Gastrocnemius medialis (tissue), 4 donors: Measurements from ENCODE around the gene MYH10.

Source experiments
- POLR2A ChIP-seq, 2 donors: fragments of 450-650 bp; IDR thresholded peaks; one replicate each; pipeline ENCODE4 v1.6.1; 2017; ENCODE audit warnings: antibody characterized with exemption in 2 of 2, mild to moderate bottlenecking in 2 of 2, moderate library complexity in 2 of 2
- TF ChIP-seq, protein P1 (sequence below), 5 experiments: fragments of 450-650 bp in 3 of 5; fragments of 200-600 bp in 2 of 5; sonication (generic) in 2 of 5; IDR thresholded peaks in 4 of 5; conservative IDR thresholded peaks in 1 of 5; 1 replicate in 4 of 5; 2 replicates in 1 of 5; pipeline ENCODE4 v1.5.1; 2016 to 2019; ENCODE audit warnings: antibody characterized with exemption in 5 of 5, mild to moderate bottlenecking in 3 of 5, moderate library complexity in 3 of 5

DNA sequence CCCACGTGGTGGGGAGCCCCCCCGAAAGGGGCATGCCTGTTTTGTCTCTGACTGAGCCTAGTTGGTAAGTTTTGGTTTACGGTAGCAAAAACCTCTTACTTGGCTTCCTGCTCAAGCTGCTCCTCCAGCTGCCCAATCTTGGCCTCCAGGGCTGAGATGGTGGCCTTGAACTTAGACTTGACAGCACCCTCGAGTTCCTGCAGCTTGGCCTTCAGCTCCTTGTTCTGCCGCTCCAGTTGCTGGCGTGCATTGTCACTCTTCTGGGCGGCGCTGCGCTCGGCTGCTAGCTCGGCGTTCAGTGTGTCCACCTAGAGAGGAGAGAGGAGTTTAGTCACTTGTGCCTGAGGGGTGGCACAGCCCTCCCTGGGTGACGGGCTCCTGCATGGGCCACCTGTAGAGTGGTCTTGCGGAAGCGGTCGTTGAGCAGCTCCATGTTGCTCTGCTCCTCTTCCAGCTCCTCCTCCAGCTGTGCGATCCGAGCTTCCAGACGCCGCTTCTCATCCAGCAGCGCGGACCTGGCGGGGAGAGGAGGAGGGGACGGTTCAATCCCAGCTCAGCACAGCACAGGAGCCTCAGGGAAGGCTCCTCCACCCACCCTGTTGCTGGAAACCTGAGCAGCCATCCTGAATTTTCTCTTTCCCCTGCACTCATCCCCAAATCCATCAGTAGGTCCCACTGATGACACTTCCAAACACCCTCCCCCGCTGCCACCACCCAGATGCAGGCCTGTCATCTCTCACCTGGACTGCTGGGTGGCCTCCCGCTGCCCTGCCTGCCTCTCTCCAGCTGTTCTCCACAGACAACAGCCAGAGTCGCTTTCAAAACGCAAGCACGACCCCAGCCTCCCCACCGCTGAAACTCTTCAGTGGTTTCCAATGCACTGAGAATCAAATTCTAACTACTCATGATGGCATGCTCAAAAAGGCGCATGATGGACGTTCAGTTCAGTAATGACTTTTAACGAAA is 150.2 kb downstream of the MYH10 start:
- TF ChIP-seq, protein P1, sequence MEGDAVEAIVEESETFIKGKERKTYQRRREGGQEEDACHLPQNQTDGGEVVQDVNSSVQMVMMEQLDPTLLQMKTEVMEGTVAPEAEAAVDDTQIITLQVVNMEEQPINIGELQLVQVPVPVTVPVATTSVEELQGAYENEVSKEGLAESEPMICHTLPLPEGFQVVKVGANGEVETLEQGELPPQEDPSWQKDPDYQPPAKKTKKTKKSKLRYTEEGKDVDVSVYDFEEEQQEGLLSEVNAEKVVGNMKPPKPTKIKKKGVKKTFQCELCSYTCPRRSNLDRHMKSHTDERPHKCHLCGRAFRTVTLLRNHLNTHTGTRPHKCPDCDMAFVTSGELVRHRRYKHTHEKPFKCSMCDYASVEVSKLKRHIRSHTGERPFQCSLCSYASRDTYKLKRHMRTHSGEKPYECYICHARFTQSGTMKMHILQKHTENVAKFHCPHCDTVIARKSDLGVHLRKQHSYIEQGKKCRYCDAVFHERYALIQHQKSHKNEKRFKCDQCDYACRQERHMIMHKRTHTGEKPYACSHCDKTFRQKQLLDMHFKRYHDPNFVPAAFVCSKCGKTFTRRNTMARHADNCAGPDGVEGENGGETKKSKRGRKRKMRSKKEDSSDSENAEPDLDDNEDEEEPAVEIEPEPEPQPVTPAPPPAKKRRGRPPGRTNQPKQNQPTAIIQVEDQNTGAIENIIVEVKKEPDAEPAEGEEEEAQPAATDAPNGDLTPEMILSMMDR (IDR thresholded peaks at IDR 0.05 in 4 of 5, conservative IDR thresholded peaks at IDR 0.05 in 1 of 5): no peak
- no peak for TF ChIP-seq POLR2A (IDR thresholded peaks at IDR 0.05)
